ENCODE data around the gene GPR137B.

The GPR137B gene

GRCh38 chr1:236114076-236114747 lies 28.1 kb upstream of the GPR137B start:
- no peak for DNase-seq (ENCODE audit: low read depth)

- no peak for DNase-seq (ENCODE audit: low read depth)
Observed at GRCh38 chr1:236117710-236118109, 24.6 kb upstream of the GPR137B start.

GRCh38 chr1:236119943-236120484 lies 22.3 kb upstream of the GPR137B start:
- DNase-seq (ENCODE audit: low read depth) = no peak

GRCh38 chr1:236120721-236121153 lies 21.6 kb upstream of the GPR137B start:
- DNase-seq (ENCODE audit: low read depth) = no peak

GRCh38 chr1:236122176-236122575 lies 20.2 kb upstream of the GPR137B start:
- no peak for DNase-seq (ENCODE audit: low read depth)

- no peak for DNase-seq (ENCODE audit: low read depth)
Observed at GRCh38 chr1:236123563-236123962, 18.8 kb upstream of the GPR137B start.

- no peak for DNase-seq (ENCODE audit: low read depth)
Observed at GRCh38 chr1:236124965-236125364, 17.4 kb upstream of the GPR137B start.

- DNase-seq (ENCODE audit: low read depth) = no peak
Observed at GRCh38 chr1:236127045-236127444, 15.3 kb upstream of the GPR137B start.

GRCh38 chr1:236128646-236129178 lies 13.6 kb upstream of the GPR137B start:
- no peak for DNase-seq (ENCODE audit: low read depth)

- DNase-seq (ENCODE audit: low read depth) = no peak
Observed at GRCh38 chr1:236129306-236129705, 13.0 kb upstream of the GPR137B start.

- DNase-seq (ENCODE audit: low read depth) = no peak
Observed at GRCh38 chr1:236130372-236130771, 12.0 kb upstream of the GPR137B start.

GRCh38 chr1:236131916-236132315 lies 10.4 kb upstream of the GPR137B start:
- DNase-seq (ENCODE audit: low read depth) = no peak

- DNase-seq (ENCODE audit: low read depth) = no peak
Observed at GRCh38 chr1:236132420-236133046, 9.8 kb upstream of the GPR137B start.

- DNase-seq (ENCODE audit: low read depth) = no peak
Observed at GRCh38 chr1:236133339-236133738, 9.0 kb upstream of the GPR137B start.

GRCh38 chr1:236133802-236134201 lies 8.5 kb upstream of the GPR137B start:
- no peak for DNase-seq (ENCODE audit: low read depth)

GRCh38 chr1:236137285-236137852 lies 5.0 kb upstream of the GPR137B start:
- DNase-seq (ENCODE audit: low read depth) = no peak

- no peak for DNase-seq (ENCODE audit: low read depth)
Observed at GRCh38 chr1:236139495-236139894, 2.8 kb upstream of the GPR137B start.

GRCh38 chr1:236140705-236141446 lies 1.5 kb upstream of the GPR137B start:
- no peak for DNase-seq (ENCODE audit: low read depth)

GRCh38 chr1:236141447-236142252 lies 689 bp upstream of the GPR137B start:
- DNase-seq (ENCODE audit: low read depth) = no peak

GRCh38 chr1:236143104-236143948 lies 987 bp downstream of the GPR137B start:
- DNase-seq (ENCODE audit: low read depth) = no peak

All from stimulated activated CD8-positive, alpha-beta memory T cell treated with anti-CD3 and anti-CD28 coated beads, Interleukin-15, amount 100 ng/mL, for 24 hours (primary cell).